K562 (cell line): ENCODE measurements around the gene NFIC. TPM values are rescaled to one million over a fixed set of nuclear protein-coding genes. Genes with fewer than 3 reads are reported as not detected.

Source experiments
- ATAC-seq: fragments of 200-7000 bp; cut with Tn5 transposase; 3 replicates; pipeline ENCODE4 v1.9.1; 2020; ENCODE audit warnings: moderate library complexity
- BruUV-seq: library from RNA; stranded (reverse); fragments of 400-500 nt; replicated peaks from 2 replicates; lab custom pipeline; 2021; lab: Mats Ljungman, UMichigan
- CTCF ChIA-PET: fragments of 300-600 bp; formaldehyde crosslinking; extraction: SDS; loops from one replicate; lab custom pipeline; 2021; ENCODE audit warnings: low intra/inter-chr PET ratio; lab: Yijun Ruan, JAX
- POLR2A ChIA-PET: fragments of 300-600, 350-650 bp; sonication (Branson Sonifier 250); formaldehyde crosslinking; extraction: SDS; loops from one replicate; lab custom pipeline; 2021; ENCODE audit warnings: antibody characterized with exemption, inconsistent platforms; lab: Yijun Ruan, JAX
- DNase-seq, 4 experiments: peaks; one replicate each; pipeline versions ENCODE4 v3.0.0 to v3.0.0-alpha.2; 2011 to 2018; ENCODE audit warnings: low spot score in 3 of 4, mixed read lengths in 3 of 4; ENCODE audit errors: extremely low read depth in 1 of 4
- FAIRE-seq: peaks from 2 replicates; lab custom pipeline; 2011; peaks lifted over from hg19 to GRCh38; lab: Jason Lieb, UNC
- H2AFZ ChIP-seq: 2 replicates; pipeline ENCODE4 v1.6.0; 2011; ENCODE audit warnings: low read depth, low read length, control low read depth, inconsistent platforms
- H3K27ac ChIP-seq: fragments of 200-600 bp; 3 replicates; pipeline ENCODE4 v1.8.0; 2011; ENCODE audit warnings: low read depth, mild to moderate bottlenecking, control low read depth, inconsistent platforms, low read length, moderate library complexity, mixed read lengths; ENCODE audit errors: extremely low read depth
- H3K27me3 ChIP-seq, 2 experiments: fragments of 300-600 bp in 1 of 2; 2 replicates in 1 of 2; 3 replicates in 1 of 2; pipeline versions ENCODE4 v1.6.0 to v1.8.0; 2011; ENCODE audit warnings: inconsistent platforms in 2 of 2, low read length in 2 of 2, mild to moderate bottlenecking in 1 of 2, mixed read lengths in 1 of 2, moderate library complexity in 1 of 2; ENCODE audit not compliant: control insufficient read depth in 2 of 2, insufficient read depth in 2 of 2
- H3K36me3 ChIP-seq: fragments of 300-600 bp; 3 replicates; pipeline ENCODE4 v1.8.0; 2011; ENCODE audit warnings: mild to moderate bottlenecking, low read length, inconsistent platforms; ENCODE audit not compliant: control insufficient read depth, insufficient read depth
- H3K4me1 ChIP-seq, 2 experiments: fragments of 200-600 bp in 1 of 2; replicated peaks in 1 of 2; 2 replicates in 1 of 2; 3 replicates in 1 of 2; pipeline versions ENCODE4 v1.5.1 to v1.8.0; 2011; ENCODE audit warnings: inconsistent platforms in 2 of 2, low read length in 2 of 2, mild to moderate bottlenecking in 1 of 2, mixed read lengths in 1 of 2, moderate library complexity in 1 of 2; ENCODE audit not compliant: control insufficient read depth in 2 of 2, insufficient read depth in 2 of 2
- H3K4me2 ChIP-seq: 2 replicates; pipeline ENCODE4 v1.6.1; 2011; ENCODE audit warnings: low read length, control low read depth, inconsistent platforms, mixed read lengths; ENCODE audit not compliant: insufficient read depth
- H3K4me3 ChIP-seq: fragments of 200-600 bp; sonication (generic), shearing (Covaris generic); 2 replicates; pipeline ENCODE4 v1.5.1; 2016; ENCODE audit warnings: control low read depth, inconsistent platforms
- H3K79me2 ChIP-seq: fragments of 200-600 bp; 3 replicates; pipeline ENCODE4 v1.8.0; 2011; ENCODE audit warnings: low read length, inconsistent platforms; ENCODE audit not compliant: control insufficient read depth, insufficient read depth
- H3K9ac ChIP-seq, 2 experiments: 2 replicates each; pipeline versions ENCODE4 v1.6.0 to v1.6.1; 2011; ENCODE audit warnings: low read depth in 2 of 2, low read length in 2 of 2, control low read depth in 1 of 2, inconsistent platforms in 1 of 2, mild to moderate bottlenecking in 1 of 2, mixed read lengths in 1 of 2; ENCODE audit not compliant: insufficient read depth in 1 of 2
- H3K9me1 ChIP-seq: one replicate; pipeline ENCODE4 v1.6.0; 2011; ENCODE audit warnings: inconsistent platforms, mild to moderate bottlenecking, low read length, moderate library complexity; ENCODE audit not compliant: control insufficient read depth, insufficient read depth
- H3K9me3 ChIP-seq: replicated peaks from 2 replicates; pipeline ENCODE4 v1.5.1; 2011; ENCODE audit warnings: low read depth, low read length, inconsistent platforms; ENCODE audit not compliant: control insufficient read depth, insufficient read depth
- H4K20me1 ChIP-seq: replicated peaks from 2 replicates; pipeline ENCODE4 v1.6.1; 2011; ENCODE audit warnings: low read length, inconsistent platforms, mixed read lengths; ENCODE audit not compliant: control insufficient read depth, insufficient read depth
- ATF2 ChIP-seq: sonication (generic); formaldehyde crosslinking; IDR thresholded peaks from 2 replicates; pipeline ENCODE4 v1.8.1; 2022; ENCODE audit warnings: missing genetic modification reagents
- CREB3L1 ChIP-seq: fragments of 450-650 bp; IDR thresholded peaks from 2 replicates; pipeline ENCODE4 v1.6.1; 2014; ENCODE audit warnings: low read depth, mild to moderate bottlenecking, moderate library complexity, borderline replicate concordance
- FOS ChIP-seq: IDR thresholded peaks from 3 replicates; pipeline ENCODE4 v1.6.1; 2011; ENCODE audit not compliant: insufficient read length; ENCODE audit errors: extremely low read depth
- MAZ ChIP-seq, 2 experiments: fragments of 450-650 bp in 1 of 2; sonication (generic) in 1 of 2; formaldehyde crosslinking; IDR thresholded peaks in 1 of 2; conservative IDR thresholded peaks in 1 of 2; 2 replicates each; pipeline versions ENCODE4 v1.4.0 to v1.5.0; 2020; ENCODE audit warnings: mild to moderate bottlenecking in 1 of 2, missing genetic modification reagents in 1 of 2
- MTF1 ChIP-seq: fragments of 250-450 bp; sonication (Bioruptor Pico); IDR thresholded peaks from 2 replicates; pipeline ENCODE4 v1.9.0; 2021; ENCODE audit warnings: moderate library complexity, mild to moderate bottlenecking, inconsistent platforms, borderline replicate concordance
- NCOR1 ChIP-seq: fragments of 450-650 bp; IDR thresholded peaks from 2 replicates; pipeline ENCODE4 v1.6.1; 2016; ENCODE audit warnings: mild to moderate bottlenecking, moderate library complexity
- NKRF ChIP-seq: fragments of 450-650 bp; IDR thresholded peaks from 2 replicates; pipeline ENCODE4 v1.6.1; 2016; ENCODE audit warnings: borderline replicate concordance
- SMAD4 ChIP-seq: fragments of 250-450 bp; sonication (Bioruptor Pico); conservative IDR thresholded peaks from 2 replicates; pipeline ENCODE4 v1.8.0; 2021; ENCODE audit warnings: inconsistent platforms, mild to moderate bottlenecking, moderate library complexity
- TAF15 ChIP-seq: fragments of 200-400 bp; formaldehyde crosslinking; IDR thresholded peaks from 2 replicates; pipeline ENCODE4 v1.6.1; 2017; ENCODE audit warnings: mild to moderate bottlenecking, low read depth, low read length, moderate library complexity
- ZBTB11 ChIP-seq, 3 experiments: fragments of 200-800 bp in 1 of 3; fragments of 250-450 bp in 1 of 3; fragments of 450-650 bp in 1 of 3; sonication (Bioruptor Pico) in 1 of 3; sonication (Bioruptor generic) in 1 of 3; formaldehyde crosslinking in 1 of 3; IDR thresholded peaks; 2 replicates each; pipeline versions ENCODE4 v1.6.1 to v1.8.0; 2016 to 2022; ENCODE audit warnings: mild to moderate bottlenecking in 2 of 3, missing genetic modification characterization in 2 of 3, missing compliant biosample characterization in 1 of 3, moderate library complexity in 1 of 3
- WGBS: fragments of 100-300 bp; shearing (Covaris generic); methylation state at CpG from one replicate; pipeline ENCODE4 v1.1.6; 2016; ENCODE audit warnings: low coverage, mixed read lengths; ENCODE audit not compliant: insufficient coverage; ENCODE audit errors: missing lambda C conversion rate; 5-methylcytosine and 5-hydroxymethylcytosine counted together
- in situ Hi-C: fragments of 300-500 bp; cut with MboI; formaldehyde crosslinking; loops from 4 replicates; pipeline ENCODE4 v1.15.0; 2018; ENCODE audit warnings: inconsistent platforms, mixed read lengths
- intact Hi-C: fragments of 100-400 bp; cut with micrococcal nuclease; formaldehyde crosslinking; loops from 2 replicates; pipeline ENCODE4 v1.14.2; 2022
- polyA plus RNA-seq, 8 experiments: library from polyadenylated mRNA; depleted of rRNA in 4 of 8; stranded (reverse) in 5 of 8; unstranded in 3 of 8; fragments of >200 nt; fragmentation: Nextera tagmentation in 2 of 8; fragmentation: Illumina TruSeq in 1 of 8; extraction: Ambion mirVana in 2 of 8; extraction: Trizol in 1 of 8; gene quantifications; 2 replicates each; pipeline versions ENCODE4 v1.2.1 to v1.2.3, GENCODE V29; 2011 to 2014; ENCODE audit warnings: inconsistent platforms in 1 of 8, missing spikeins in 1 of 8
- total RNA-seq, 7 experiments: library from RNA; depleted of rRNA in 6 of 7; stranded (reverse); fragments of >200 nt in 6 of 7; fragmentation: Illumina TruSeq in 2 of 7; extraction: Trizol in 2 of 7; gene quantifications; 2 replicates each; pipeline versions ENCODE4 v1.2.1 to v1.2.3, GENCODE V29; 2011 to 2021; ENCODE audit warnings: low replicate concordance in 1 of 7

Gene NFIC
- total and polyA plus RNA-seq, 9 of the 15 experiments (the other 6 are each of a cell fraction or from before 2014, with no cell fraction given): 0.71 to 62.1 (median 6.9) TPM

- intact Hi-C loops: loop anchor here (5.0 kb wide), 1 partner anchor 74 kb away; no protein-coding TSS in a partner anchor
- ChIA-PET POLR2A (no interaction called here), CTCF (no interaction called here)
- peak overlapping the region; percentile 53 to 94 for H3K9ac ChIP-seq
- H3K4me3 ChIP-seq: peak overlapping the region; percentile 50
- peaks cover 15% of the 10 kb centered on the region for H4K20me1 ChIP-seq
- H3K9me1 ChIP-seq: no peaks in the 10 kb centered on the region
- WGBS: 0% methylated on average over 12 of the region's 27 CpGs
- peak overlapping the region; percentile 70 for H3K27ac ChIP-seq
- ATAC-seq (peak; percentile 5; the same call in 2 of the 3 replicates), FAIRE-seq (no peak), DNase-seq (no peak)
- peak overlapping the region; percentile 89 for H2AFZ ChIP-seq
- H3K36me3 ChIP-seq: peaks cover 11% of the 10 kb centered on the region; the same call in 2 of the 3 replicates
- peaks cover 42% of the 10 kb centered on the region for H3K79me2 ChIP-seq
- H3K27me3 ChIP-seq: no peaks in the 10 kb centered on the region
- BruUV-seq: no TSS peak
- H3K4me2 ChIP-seq: peak overlapping the region; percentile 83
- H3K4me1 ChIP-seq: peaks cover 29 to 45% of the 10 kb centered on the region in 2 experiments
- in situ Hi-C loops: no loop called here
- no peaks in the 10 kb centered on the region for H3K9me3 ChIP-seq
- TF ChIP-seq FOS (no peak), SMAD4 (0 out of 2 replicates have a peak, but pooled peaks have one; percentile 67), MAZ (CRISPR knock-in tag; conservative IDR thresholded peaks at IDR 0.05 in 1 of 2, IDR thresholded peaks at IDR 0.05 in 1 of 2) (0 out of 4 replicates have a peak, but pooled peaks of 1 of the 2 experiments have one; percentile 10), NCOR1 (no peak), NKRF (peak; percentile 33; the same call in 1 of the 2 replicates), CREB3L1 (no peak), ZBTB11 (CRISPR knock-in tag; IDR thresholded peaks at IDR 0.05) (no peak), MTF1 (CRISPR knock-in tag) (no peak), ATF2 (CRISPR knock-in tag) (no peak), TAF15 (no peak)
Observed at GRCh38 chr19:3358689-3359014, 7.7 kb upstream of the NFIC start.
